Iris pigment epithelial cell (primary cell): ENCODE results near the gene NFX1.

Experiments
- DNase-seq: peaks from one replicate; pipeline ENCODE4 v3.0.0-alpha.2; 2011; ENCODE audit warnings: low read depth

Gene NFX1

GRCh38 chr9:33290247-33291030 lies at the start of gene NFX1:
Gene NFX1 (plus strand): TSS chr9:33290516. CDS start chr9:33290573, 57 bp downstream.
- peak; percentile 99 for DNase-seq

GRCh38 chr9:33241298-33241697 lies 49.0 kb upstream of the NFX1 start:
- DNase-seq: no peak

- DNase-seq: no peak
These were observed 47.6 kb upstream of the NFX1 start for GRCh38 chr9:33242609-33243134.

DNA sequence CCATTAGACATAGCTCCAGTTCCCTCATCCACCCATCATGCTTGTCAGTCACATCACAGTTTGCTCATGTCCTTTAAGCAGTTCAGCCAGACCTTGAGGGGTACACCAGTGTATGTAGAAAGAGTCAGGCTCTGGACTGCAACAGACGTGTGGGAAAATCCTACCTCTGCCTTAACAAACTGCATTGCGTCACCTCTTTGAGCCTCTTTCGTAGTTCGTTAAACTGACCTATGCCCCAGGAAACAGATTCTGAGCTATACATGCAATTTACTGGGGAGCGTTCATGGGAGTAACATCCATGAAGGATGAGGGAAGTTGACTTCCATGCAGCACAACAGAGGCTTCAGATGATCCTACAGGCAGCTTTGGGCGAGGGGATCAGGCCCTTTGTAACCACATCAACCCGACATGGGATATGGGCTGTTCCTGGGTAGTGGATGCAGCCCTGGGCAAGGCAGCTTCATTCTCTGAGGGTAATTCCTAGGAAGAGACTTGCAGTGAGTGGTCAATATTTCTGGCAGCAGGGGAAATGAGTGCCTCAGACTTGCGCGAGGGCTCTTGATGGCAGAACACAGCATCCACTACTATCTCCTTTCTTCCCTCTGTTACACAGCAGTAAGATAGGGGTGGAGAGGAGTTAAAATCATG lies 46.1 kb upstream of the NFX1 start:
- no peak for DNase-seq

- DNase-seq: no peak
These were observed 45.0 kb upstream of the NFX1 start for GRCh38 chr9:33245341-33245740.

- no peak for DNase-seq
These were observed 44.0 kb upstream of the NFX1 start for GRCh38 chr9:33246269-33246860.

DNA sequence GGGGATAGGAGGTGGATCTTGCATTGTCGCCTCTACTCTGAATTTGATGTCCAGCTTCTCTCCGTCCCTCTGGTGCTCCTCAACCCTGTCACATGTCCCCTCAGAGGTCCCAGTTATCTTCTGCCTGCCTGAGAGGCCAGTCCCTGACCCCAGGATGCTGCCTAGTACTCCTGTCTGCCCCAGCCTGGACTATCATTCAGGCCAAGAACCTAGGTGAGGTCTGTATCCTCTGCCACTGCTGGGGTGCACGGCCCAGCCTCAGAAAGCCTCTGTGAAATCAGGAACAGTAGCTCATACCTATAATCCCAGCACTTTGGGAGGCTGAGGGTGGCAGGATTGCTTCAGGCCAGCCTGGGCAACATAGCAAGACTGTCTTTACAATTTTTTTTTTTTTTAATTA lies 41.7 kb upstream of the NFX1 start:
- DNase-seq: no peak

- DNase-seq: no peak
These were observed 41.1 kb upstream of the NFX1 start for GRCh38 chr9:33249087-33249658.

GRCh38 chr9:33249983-33250382 lies 40.3 kb upstream of the NFX1 start:
- no peak for DNase-seq

- peak; percentile 77 for DNase-seq
These were observed 39.8 kb upstream of the NFX1 start for GRCh38 chr9:33250458-33250995.

DNA sequence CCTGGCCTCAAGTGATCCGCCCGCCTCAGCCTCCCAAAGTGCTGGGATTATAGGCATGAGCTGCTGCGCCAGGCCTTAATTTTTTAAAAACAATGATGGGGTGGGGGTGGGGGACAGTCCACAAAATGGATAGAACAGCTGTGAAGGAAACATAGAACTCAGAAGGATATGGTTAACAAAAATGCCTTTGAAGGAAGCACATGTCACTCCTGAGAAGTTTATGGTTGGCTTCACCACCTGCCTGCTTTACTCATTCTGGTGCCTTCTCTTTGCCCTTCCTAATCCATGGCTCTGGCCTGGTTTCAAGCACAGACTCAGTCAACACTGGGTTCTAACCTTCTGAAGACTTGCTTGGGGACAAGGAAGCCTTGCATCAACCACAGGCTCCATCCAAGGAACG lies 36.1 kb upstream of the NFX1 start:
- no peak for DNase-seq

DNA sequence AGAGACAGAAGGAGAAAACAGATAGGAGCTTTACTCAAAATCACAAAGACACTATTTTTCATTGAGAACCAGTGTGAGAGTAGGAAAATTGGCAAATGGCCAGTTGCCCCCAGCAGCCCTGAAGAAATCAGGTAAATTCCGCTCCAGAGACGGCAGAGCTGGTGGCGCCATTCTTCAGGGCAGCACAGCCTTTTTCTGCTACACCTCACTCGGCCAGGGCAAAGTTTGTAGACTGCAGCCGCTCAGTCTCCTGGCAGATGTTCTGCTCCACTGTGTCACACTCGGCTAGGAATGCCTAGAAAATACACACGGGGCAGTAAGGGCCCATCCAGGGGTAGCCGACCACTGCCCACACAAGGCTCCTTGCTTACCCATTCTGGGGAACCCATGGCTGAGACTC lies 35.3 kb upstream of the NFX1 start:
- no peak for DNase-seq

GRCh38 chr9:33255471-33255870 lies 34.8 kb upstream of the NFX1 start:
- DNase-seq: no peak

DNA sequence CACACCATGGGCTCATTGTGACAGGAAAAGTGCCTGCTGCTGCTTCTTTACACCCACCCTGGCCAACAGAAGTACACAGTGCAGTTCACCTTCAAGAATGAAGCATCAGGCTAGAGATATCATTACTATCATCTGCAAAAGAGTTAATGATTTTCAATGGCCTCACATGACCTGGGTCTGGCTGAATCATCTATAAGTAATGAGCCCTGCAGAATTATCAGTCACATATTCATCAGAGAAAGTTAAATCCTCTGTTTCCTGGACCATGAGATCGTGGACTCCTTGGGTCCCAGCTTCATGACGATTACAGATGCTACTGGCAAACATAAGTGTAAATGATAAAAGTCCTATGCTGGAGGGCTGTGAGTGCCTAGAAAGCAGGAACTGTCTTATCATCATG lies 34.1 kb upstream of the NFX1 start:
- no peak for DNase-seq

- no peak for DNase-seq
These were observed 33.0 kb upstream of the NFX1 start for GRCh38 chr9:33257276-33257675.

- DNase-seq: no peak
These were observed 29.9 kb upstream of the NFX1 start for GRCh38 chr9:33260372-33260771.

- peak; percentile 41 for DNase-seq
These were observed 26.9 kb upstream of the NFX1 start for GRCh38 chr9:33263131-33264002.

GRCh38 chr9:33264003-33264472 lies 26.3 kb upstream of the NFX1 start:
- no peak for DNase-seq

GRCh38 chr9:33264473-33265177 lies 25.7 kb upstream of the NFX1 start, which contains the start of the genes BAG1 and CHMP5:
Gene BAG1 (minus strand): TSS chr9:33264708.
Gene CHMP5 (plus strand): TSS chr9:33265049. CDS start chr9:33265079, 30 bp downstream.
- peak; percentile 99 for DNase-seq

DNA sequence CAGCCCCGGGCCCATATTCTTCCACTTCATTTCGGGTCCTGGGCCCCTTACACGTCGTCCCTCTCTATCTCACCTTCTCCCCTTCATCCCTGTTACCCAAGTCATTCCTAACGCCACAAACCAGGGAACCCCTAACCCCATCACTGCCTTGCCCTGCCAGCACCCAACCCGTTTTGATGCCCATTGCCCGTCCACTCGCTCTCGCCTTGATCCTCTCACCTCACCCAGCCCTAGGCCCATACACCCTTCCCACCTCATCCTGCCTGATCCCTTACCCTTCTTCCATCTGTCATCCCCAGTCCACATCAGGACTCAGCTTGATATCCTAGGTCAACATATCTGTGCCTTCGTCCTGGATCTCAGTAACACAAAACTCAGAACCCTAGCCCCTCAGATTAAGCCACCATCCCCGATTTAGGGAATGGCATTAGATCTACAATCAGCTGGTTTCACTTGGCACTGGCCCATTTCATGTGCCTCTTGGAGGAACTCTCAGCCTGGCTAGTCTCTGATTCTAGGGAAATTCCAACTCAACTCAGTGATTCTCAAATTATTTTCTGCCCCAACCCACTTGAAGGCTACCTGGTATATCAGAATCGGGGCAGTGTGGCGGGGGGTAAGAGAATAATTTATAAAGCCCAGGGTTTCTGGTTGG lies 25.0 kb upstream of the NFX1 start:
- peak; percentile 23 for DNase-seq
